GM13977 (cell line): Measurements from ENCODE around the gene RAP1GAP.

Experiments
- DNase-seq: peaks from one replicate; pipeline ENCODE4 v3.0.0; 2012; ENCODE audit warnings: low spot score
- CTCF ChIP-seq: IDR thresholded peaks from 2 replicates; pipeline ENCODE4 v1.5.1; 2012; ENCODE audit warnings: mild to moderate bottlenecking, control low read depth; ENCODE audit not compliant: insufficient read depth; ENCODE audit errors: extremely low read depth, missing control alignments
- in situ Hi-C: fragments of 300-500 bp; cut with MboI; formaldehyde crosslinking; loops from one replicate; pipeline ENCODE4 v1.12.0; 2022; ENCODE audit warnings: low sequenced_read_pairs, low pct_unique_long_range_greater_than_20kb, mixed read lengths, inconsistent platforms; ENCODE audit not compliant: unreplicated experiment

The RAP1GAP gene

GRCh38 chr1:21618059-21618458 is 51.1 kb downstream of the RAP1GAP start:
- TF ChIP-seq CTCF: no peak
- in situ Hi-C loops: no loop called here
- DNase-seq: no peak

GRCh38 chr1:21617126-21617738 is 51.9 kb downstream of the RAP1GAP start:
- no peak for DNase-seq
- in situ Hi-C loops: no loop called here
- TF ChIP-seq CTCF: no peak

- TF ChIP-seq CTCF: no peak
- DNase-seq: no peak
- in situ Hi-C loops: no loop called here
These were observed 52.8 kb downstream of the RAP1GAP start for GRCh38 chr1:21616372-21616771.

GRCh38 chr1:21614419-21615115 is 54.6 kb downstream of the RAP1GAP start:
- no peak for DNase-seq
- no peak for TF ChIP-seq CTCF
- in situ Hi-C loops: no loop called here

GRCh38 chr1:21613072-21613867 is 55.9 kb downstream of the RAP1GAP start:
- in situ Hi-C loops: no loop called here
- TF ChIP-seq CTCF: no peak
- no peak for DNase-seq

GRCh38 chr1:21612057-21612456 is 57.1 kb downstream of the RAP1GAP start:
- in situ Hi-C loops: no loop called here
- DNase-seq: no peak
- TF ChIP-seq CTCF: no peak
